HEK293T (cell line): Measurements from ENCODE around the gene LSAMP.

Experiments
- CTCF ChIA-PET: fragments of 350-600 bp; formaldehyde crosslinking; extraction: SDS; loops from one replicate; lab custom pipeline; 2021; ENCODE audit warnings: antibody characterized with exemption, inconsistent platforms; lab: Yijun Ruan, JAX
- POLR2A ChIA-PET: fragments of 350-600 bp; formaldehyde crosslinking; extraction: SDS; loops from one replicate; lab custom pipeline; 2020; ENCODE audit warnings: antibody characterized with exemption, inconsistent platforms; lab: Yijun Ruan, JAX
- DNase-seq: peaks from one replicate; pipeline ENCODE4 v3.0.0; 2012; ENCODE audit warnings: mixed read lengths; ENCODE audit errors: extremely low spot score
- ARNT ChIP-seq: fragments of 450-650 bp; IDR thresholded peaks from 2 replicates; pipeline ENCODE4 v1.6.1; 2017; ENCODE audit warnings: mild to moderate bottlenecking
- BHLHE40 ChIP-seq: fragments of 450-650 bp; IDR thresholded peaks from 2 replicates; pipeline ENCODE4 v1.6.1; 2016; ENCODE audit warnings: mild to moderate bottlenecking, moderate library complexity, borderline replicate concordance
- CTBP1 ChIP-seq: fragments of 450-650 bp; IDR thresholded peaks from 2 replicates; pipeline ENCODE4 v1.6.1; 2016; ENCODE audit warnings: borderline replicate concordance
- ELF4 ChIP-seq: fragments of 450-650 bp; IDR thresholded peaks from 2 replicates; pipeline ENCODE4 v1.6.1; 2017; ENCODE audit warnings: antibody characterized with exemption
- FOXA1 ChIP-seq: fragments of 450-650 bp; IDR thresholded peaks from 2 replicates; pipeline ENCODE4 v1.6.1; 2016; ENCODE audit warnings: mild to moderate bottlenecking
- FOXK2 ChIP-seq: fragments of 450-650 bp; IDR thresholded peaks from 2 replicates; pipeline ENCODE4 v1.6.1; 2016; ENCODE audit warnings: mild to moderate bottlenecking
- FOXM1 ChIP-seq: fragments of 450-650 bp; IDR thresholded peaks from 2 replicates; pipeline ENCODE4 v1.6.1; 2017; ENCODE audit warnings: mild to moderate bottlenecking, borderline replicate concordance
- HDGF ChIP-seq: fragments of 450-650 bp; IDR thresholded peaks from 2 replicates; pipeline ENCODE4 v1.6.1; 2017; ENCODE audit warnings: antibody characterized with exemption, borderline replicate concordance
- L3MBTL2 ChIP-seq: fragments of 450-650 bp; conservative IDR thresholded peaks from 2 replicates; pipeline ENCODE4 v1.6.1; 2016; ENCODE audit warnings: mild to moderate bottlenecking
- LEF1 ChIP-seq: fragments of 450-650 bp; IDR thresholded peaks from 2 replicates; pipeline ENCODE4 v1.6.1; 2017; ENCODE audit warnings: mild to moderate bottlenecking, borderline replicate concordance
- NFRKB ChIP-seq: fragments of 450-650 bp; IDR thresholded peaks from 2 replicates; pipeline ENCODE4 v1.6.1; 2016; ENCODE audit warnings: mild to moderate bottlenecking, moderate library complexity
- PKNOX1 ChIP-seq: fragments of 450-650 bp; IDR thresholded peaks from 2 replicates; pipeline ENCODE4 v1.6.1; 2016
- SP1 ChIP-seq: fragments of 450-650 bp; IDR thresholded peaks from 2 replicates; pipeline ENCODE4 v1.6.1; 2017
- SUZ12 ChIP-seq: fragments of 450-650 bp; IDR thresholded peaks from 2 replicates; pipeline ENCODE4 v1.6.1; 2016; ENCODE audit warnings: mild to moderate bottlenecking
- TARDBP ChIP-seq: fragments of 450-650 bp; IDR thresholded peaks from 2 replicates; pipeline ENCODE4 v1.6.1; 2016
- ZNF384 ChIP-seq: fragments of 450-650 bp; IDR thresholded peaks from 2 replicates; pipeline ENCODE4 v1.6.1; 2016

LSAMP gene

DNA sequence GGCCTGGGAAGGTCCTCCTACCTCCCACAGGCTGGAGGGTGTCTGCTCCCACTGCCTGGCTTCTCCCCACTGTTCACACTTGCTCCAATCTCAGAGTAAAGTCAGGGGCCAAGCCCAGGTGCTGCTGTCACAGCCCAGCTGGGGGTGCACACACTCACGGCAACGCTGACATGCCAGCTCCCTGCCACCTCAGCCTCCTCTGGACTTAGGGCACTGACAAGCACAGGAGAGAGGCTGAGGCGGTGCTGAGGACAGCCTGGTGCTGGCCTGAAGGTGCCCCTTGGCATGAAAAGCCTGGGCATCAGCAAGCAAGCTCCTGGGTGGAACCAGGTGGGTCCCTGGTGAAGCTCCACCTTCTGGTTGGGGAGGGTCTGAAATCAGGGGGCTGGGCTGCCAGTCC, 53.0 kb downstream of the LSAMP start:
- POLR2A ChIA-PET: no interaction called here

DNA sequence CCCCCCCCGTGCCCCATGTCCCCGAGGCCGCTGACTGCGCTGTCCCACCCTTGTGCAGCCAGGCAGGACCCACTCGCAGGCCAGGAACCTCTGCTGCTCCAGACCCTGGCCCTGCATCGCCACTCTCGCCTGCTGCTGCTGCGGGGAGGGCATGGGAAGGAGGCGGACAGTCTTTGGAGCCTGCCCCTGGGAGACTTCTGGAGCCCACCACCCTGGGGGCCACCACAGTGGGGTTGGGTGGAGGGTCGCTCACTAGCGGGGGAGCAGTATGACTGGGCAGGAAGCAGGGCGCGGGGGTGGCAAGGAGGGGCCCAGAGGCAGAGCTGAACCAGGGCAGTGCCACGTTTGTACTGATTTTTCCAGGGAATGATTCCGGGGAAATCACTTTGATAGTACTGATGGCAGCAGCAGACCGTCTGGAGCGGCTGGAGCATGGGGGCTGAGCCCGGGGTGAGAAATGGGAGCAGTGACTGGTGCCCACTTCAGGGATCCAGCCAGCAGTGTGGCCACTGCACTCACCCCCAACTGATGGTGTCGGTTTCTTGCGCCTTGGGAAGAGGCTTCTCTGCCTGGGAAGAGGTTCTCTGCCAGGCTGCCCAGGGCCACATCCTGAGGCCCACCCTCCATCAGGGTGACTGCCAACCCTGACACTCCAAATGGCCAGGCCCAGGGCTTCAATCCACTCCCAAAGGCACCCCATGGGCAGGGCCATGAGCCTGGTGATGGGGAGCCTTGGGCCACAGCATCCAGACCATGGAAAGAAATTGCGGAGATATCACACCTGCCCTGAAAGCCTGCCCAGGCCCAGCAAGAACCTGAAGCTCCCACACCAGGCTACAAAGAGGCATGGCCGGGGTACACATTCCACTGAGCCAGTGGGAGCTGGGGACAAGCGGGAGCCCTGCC, 53.7 kb downstream of the LSAMP start:
- CTCF ChIA-PET: no interaction called here
- no peak for TF ChIP-seq PKNOX1
- no peak for TF ChIP-seq ELF4
- no peak for TF ChIP-seq ZNF384
- TF ChIP-seq NFRKB: no peak
- TF ChIP-seq ARNT: no peak
- no peak for TF ChIP-seq CTBP1
- no peak for TF ChIP-seq FOXK2
- no peak for TF ChIP-seq TARDBP
- POLR2A ChIA-PET: no interaction called here
- DNase-seq: no peak

More for the DNA sequence above, 53.0 kb downstream of the LSAMP start:
- TF ChIP-seq HDGF: no peak
- no peak for TF ChIP-seq SP1
- no peak for TF ChIP-seq SUZ12
- no peak for TF ChIP-seq ARNT
- no peak for TF ChIP-seq FOXK2
- TF ChIP-seq L3MBTL2: no peak
- no peak for TF ChIP-seq ELF4
- TF ChIP-seq ZNF384: no peak
- TF ChIP-seq FOXA1: no peak
- TF ChIP-seq TARDBP: no peak
- no peak for TF ChIP-seq CTBP1
- TF ChIP-seq NFRKB: no peak
- TF ChIP-seq PKNOX1: no peak
- no peak for TF ChIP-seq FOXM1
- TF ChIP-seq BHLHE40: no peak
- no peak for TF ChIP-seq LEF1
- CTCF ChIA-PET: no interaction called here
- no peak for DNase-seq

- ChIA-PET CTCF (no interaction called here), POLR2A (no interaction called here)
- no peak for DNase-seq
Observed at GRCh38 chr3:116390318-116390717, 55.0 kb downstream of the LSAMP start.

GRCh38 chr3:116388867-116389385, 56.4 kb downstream of the LSAMP start:
- TF ChIP-seq ZNF384 (no peak), ELF4 (no peak), SP1 (no peak), TARDBP (no peak), NFRKB (no peak), BHLHE40 (no peak), FOXA1 (no peak)
- no peak for DNase-seq
- ChIA-PET POLR2A (no interaction called here), CTCF (no interaction called here)

More at GRCh38 chr3:116390318-116390717, 55.0 kb downstream of the LSAMP start:
- TF ChIP-seq FOXK2 (no peak), SP1 (no peak), PKNOX1 (no peak), ZNF384 (no peak), CTBP1 (no peak), BHLHE40 (no peak), SUZ12 (no peak), ELF4 (no peak)

GRCh38 chr3:116386168-116386567, 59.1 kb downstream of the LSAMP start:
- TF ChIP-seq FOXA1: no peak
- DNase-seq: no peak
- ChIA-PET POLR2A (no interaction called here), CTCF (no interaction called here)

DNA sequence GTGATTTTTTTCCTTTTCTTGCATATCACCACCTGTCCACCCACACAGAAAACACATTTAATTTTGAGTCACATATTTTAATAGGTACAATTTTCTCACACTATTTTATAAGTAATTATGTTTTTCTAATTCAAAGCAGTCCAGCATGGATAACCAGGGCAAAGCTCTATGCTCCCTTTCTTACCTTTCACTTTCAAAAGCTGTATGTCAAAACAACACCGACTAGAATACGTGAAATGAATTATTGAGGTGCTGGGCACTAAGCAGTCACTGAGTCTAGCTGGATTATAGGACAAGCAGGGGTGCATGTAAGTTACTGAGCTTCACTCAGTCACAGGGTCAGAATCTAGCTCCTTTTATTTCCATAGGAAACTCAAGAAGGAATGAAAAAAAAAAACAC, 60.6 kb downstream of the LSAMP start:
- POLR2A ChIA-PET: no interaction called here
- no peak for DNase-seq
- CTCF ChIA-PET: no interaction called here
- TF ChIP-seq BHLHE40 (no peak), FOXM1 (no peak), HDGF (no peak), ARNT (no peak), ELF4 (no peak), FOXK2 (no peak), L3MBTL2 (no peak), FOXA1 (no peak), ZNF384 (no peak), CTBP1 (no peak), SP1 (no peak), TARDBP (no peak), SUZ12 (no peak), LEF1 (no peak)
